ENCODE results near the gene CFAP74. TPM values are rescaled to one million over a fixed set of nuclear protein-coding genes. Genes with fewer than 3 reads are reported as not detected.

CFAP74 gene
- total RNA-seq, 1 experiment from 2014 or later: not detected

DNA sequence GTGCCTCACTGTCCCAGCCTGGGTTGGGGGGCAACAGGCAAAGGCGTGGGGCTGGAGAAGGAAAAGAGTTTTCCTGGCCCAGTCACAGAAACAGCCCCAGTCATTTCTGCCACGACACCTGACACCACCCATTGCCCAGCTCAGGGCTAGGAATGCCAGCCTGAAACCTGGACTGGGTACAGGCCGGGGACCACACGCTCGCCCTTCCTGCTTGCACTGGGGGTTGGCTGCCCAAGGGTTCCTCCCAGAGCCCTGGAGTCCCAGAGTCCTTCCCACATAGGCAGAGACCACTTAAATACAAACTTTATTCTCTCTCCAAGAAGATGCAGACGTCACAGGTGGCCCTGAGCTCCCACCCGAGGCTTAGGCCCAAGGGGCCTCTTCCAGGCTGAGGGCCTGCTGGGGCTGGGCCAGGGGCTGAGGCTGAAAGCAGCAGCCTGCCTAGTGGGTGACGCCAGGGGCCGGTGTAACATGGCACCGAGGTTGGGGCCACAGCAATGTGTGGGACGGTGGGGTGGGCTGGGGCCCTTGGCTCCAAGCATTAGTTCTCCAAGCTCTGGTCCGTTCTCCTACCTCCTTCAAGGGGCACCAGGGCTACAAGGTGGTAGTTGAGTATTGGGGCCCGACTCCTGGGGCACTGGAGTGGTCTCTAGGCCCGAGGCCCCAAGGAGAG, 86.1 kb downstream of the CFAP74 start:
- Mint-ChIP-seq H3K4me1 (ENCODE audit: low read depth, unreplicated experiment) (no peaks in the 10 kb centered on the region), H3K27ac (ENCODE audit: unreplicated experiment) (no peak overlapping the region), H3K27me3 (ENCODE audit: unreplicated experiment) (peaks cover 13% of the 10 kb centered on the region), H3K36me3 (ENCODE audit: insufficient read depth, unreplicated experiment) (peaks cover 14% of the 10 kb centered on the region), H3K9me3 (ENCODE audit: low read depth, unreplicated experiment) (no peaks in the 10 kb centered on the region), H3K4me3 (ENCODE audit: low read depth, unreplicated experiment) (no peak overlapping the region)
- CTCF ChIA-PET: no interaction called here
- DNase-seq: no peak
- no TSS peak for BruUV-seq (replicated peaks)
- intact Hi-C loops (cut with micrococcal nuclease; ENCODE audit: unreplicated experiment): no loop called here
- TF ChIP-seq, protein P1, sequence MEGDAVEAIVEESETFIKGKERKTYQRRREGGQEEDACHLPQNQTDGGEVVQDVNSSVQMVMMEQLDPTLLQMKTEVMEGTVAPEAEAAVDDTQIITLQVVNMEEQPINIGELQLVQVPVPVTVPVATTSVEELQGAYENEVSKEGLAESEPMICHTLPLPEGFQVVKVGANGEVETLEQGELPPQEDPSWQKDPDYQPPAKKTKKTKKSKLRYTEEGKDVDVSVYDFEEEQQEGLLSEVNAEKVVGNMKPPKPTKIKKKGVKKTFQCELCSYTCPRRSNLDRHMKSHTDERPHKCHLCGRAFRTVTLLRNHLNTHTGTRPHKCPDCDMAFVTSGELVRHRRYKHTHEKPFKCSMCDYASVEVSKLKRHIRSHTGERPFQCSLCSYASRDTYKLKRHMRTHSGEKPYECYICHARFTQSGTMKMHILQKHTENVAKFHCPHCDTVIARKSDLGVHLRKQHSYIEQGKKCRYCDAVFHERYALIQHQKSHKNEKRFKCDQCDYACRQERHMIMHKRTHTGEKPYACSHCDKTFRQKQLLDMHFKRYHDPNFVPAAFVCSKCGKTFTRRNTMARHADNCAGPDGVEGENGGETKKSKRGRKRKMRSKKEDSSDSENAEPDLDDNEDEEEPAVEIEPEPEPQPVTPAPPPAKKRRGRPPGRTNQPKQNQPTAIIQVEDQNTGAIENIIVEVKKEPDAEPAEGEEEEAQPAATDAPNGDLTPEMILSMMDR (IDR thresholded peaks at IDR 0.05; ENCODE audit: unreplicated experiment): no peak

DNA sequence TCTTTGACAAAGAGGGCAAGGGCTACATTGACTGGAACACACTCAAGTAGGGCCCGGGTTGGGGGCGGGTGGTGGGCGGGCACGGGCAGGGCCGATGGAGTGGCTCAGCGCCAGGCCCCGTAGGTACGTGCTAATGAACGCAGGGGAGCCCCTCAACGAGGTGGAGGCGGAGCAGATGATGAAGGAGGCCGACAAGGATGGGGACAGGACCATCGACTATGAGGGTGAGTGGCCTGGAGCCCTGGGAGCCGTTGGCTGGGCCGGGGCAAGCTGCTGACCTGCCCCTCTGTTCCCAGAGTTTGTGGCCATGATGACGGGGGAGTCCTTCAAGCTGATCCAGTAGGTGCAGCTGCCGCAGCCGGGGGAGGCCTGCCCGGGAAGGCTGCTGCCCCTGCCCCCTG, 86.7 kb downstream of the CFAP74 start:
- no TSS peak for BruUV-seq (replicated peaks)
- DNase-seq: no peak
- Mint-ChIP-seq H3K4me1 (ENCODE audit: low read depth, unreplicated experiment) (no peaks in the 10 kb centered on the region), H3K4me3 (ENCODE audit: low read depth, unreplicated experiment) (no peak overlapping the region), H3K27ac (ENCODE audit: unreplicated experiment) (no peak overlapping the region), H3K27me3 (ENCODE audit: unreplicated experiment) (peaks cover 13% of the 10 kb centered on the region), H3K36me3 (ENCODE audit: insufficient read depth, unreplicated experiment) (peaks cover 14% of the 10 kb centered on the region), H3K9me3 (ENCODE audit: low read depth, unreplicated experiment) (no peaks in the 10 kb centered on the region)
- intact Hi-C loops (cut with micrococcal nuclease; ENCODE audit: unreplicated experiment): no loop called here
- CTCF ChIA-PET: no interaction called here
- TF ChIP-seq, protein P1 (IDR thresholded peaks at IDR 0.05; ENCODE audit: unreplicated experiment): no peak

DNA sequence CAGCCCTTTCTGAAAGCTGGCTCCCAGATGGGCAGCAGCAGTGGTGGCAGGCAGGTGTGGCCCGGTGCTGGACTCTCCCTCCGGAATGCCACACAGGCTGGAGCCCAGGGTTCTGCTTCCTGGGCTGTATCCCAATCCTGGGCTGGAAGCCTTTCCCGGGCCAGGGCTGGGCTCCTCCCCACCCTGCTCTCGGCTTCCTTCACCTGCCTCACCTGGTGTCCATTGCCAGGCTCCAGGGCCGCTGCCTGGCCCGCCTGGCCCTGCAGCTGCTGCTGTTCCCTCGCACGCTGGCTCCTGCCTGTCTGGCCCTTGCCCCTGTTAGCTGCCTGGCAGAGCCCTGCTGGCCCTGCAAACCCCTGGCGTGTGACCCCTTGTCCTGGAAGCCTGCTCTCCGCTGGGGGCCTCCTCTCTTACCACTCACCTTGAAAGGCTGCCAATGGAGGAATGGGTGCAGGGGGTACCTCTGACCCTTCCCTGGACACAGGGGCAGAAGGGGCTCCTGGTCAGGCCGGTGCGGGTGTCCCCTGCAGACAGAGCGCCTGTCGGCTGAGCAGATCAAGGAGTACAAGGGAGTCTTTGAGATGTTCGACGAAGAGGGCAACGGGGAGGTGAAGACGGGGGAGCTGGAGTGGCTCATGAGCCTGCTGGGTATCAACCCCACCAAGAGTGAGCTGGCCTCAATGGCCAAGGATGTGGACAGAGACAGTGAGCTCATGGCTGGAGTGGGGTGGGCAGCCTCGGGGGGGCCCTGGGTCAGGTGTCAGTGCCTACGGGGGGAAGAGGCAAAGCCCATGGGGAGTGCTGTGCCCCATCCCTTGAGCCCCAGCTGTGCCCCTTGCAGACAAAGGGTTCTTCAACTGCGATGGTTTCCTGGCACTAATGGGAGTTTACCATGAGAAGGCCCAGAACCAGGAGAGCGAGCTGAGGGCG, 87.4 kb downstream of the CFAP74 start:
- Mint-ChIP-seq H3K36me3 (ENCODE audit: insufficient read depth, unreplicated experiment) (peaks cover 14% of the 10 kb centered on the region), H3K4me3 (ENCODE audit: low read depth, unreplicated experiment) (no peak overlapping the region), H3K4me1 (ENCODE audit: low read depth, unreplicated experiment) (no peaks in the 10 kb centered on the region), H3K27ac (ENCODE audit: unreplicated experiment) (no peak overlapping the region), H3K9me3 (ENCODE audit: low read depth, unreplicated experiment) (no peaks in the 10 kb centered on the region), H3K27me3 (ENCODE audit: unreplicated experiment) (peaks cover 13% of the 10 kb centered on the region)
- TF ChIP-seq, protein P1 (IDR thresholded peaks at IDR 0.05; ENCODE audit: unreplicated experiment): no peak
- no peak for DNase-seq
- intact Hi-C loops (cut with micrococcal nuclease; ENCODE audit: unreplicated experiment): no loop called here
- CTCF ChIA-PET: no interaction called here
- BruUV-seq (replicated peaks): no TSS peak

DNA sequence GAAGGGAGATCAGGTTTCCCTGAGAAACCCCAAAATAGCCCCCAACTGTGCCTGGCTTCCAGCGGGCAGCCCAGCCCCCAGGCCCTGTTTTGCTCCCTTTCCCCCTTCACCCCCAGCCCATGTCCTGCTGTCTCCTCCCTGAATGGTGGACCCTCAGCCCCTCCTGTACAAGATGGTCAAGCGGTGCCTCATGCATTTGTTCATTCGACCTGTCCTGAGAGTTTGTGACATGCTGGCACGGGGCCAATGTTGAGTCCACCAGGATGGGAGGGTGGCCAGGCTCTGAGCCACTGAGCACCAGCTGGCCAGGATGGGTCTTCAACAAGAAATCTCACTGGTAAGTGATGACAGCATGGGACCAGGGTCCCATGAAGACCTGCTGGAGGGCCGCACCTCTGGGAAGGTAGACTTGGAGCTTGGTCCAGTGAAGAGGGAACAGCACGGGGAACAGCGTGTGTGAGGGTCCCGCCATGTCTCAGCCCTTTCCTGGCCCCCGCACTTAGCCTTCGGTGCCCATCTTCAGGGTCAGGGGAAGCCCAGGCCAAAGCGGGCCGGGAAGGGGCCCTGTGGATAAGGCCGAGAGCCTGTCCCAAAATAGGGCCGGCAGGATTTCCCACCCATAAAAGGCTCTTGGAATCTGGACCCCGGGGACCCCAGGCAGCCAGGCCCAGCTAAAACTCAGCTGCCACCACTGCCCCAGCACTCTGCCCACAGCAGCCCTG, 88.5 kb downstream of the CFAP74 start, which contains the start of gene CALML6:
TSS of gene CALML6 (plus strand) at position 290 of the 722 bp plus-strand sequence. CDS start at position 311, 21 bp downstream.
- Mint-ChIP-seq H3K27ac (ENCODE audit: unreplicated experiment) (no peak within 1 kb of the TSS), H3K9me3 (ENCODE audit: low read depth, unreplicated experiment) (no peaks in the 10 kb centered on the region), H3K36me3 (ENCODE audit: insufficient read depth, unreplicated experiment) (peaks cover 16% of the 10 kb centered on the region), H3K27me3 (ENCODE audit: unreplicated experiment) (peaks cover 13% of the 10 kb centered on the region), H3K4me1 (ENCODE audit: low read depth, unreplicated experiment) (peaks cover 2% of the 10 kb centered on the region), H3K4me3 (ENCODE audit: low read depth, unreplicated experiment) (no peak within 1 kb of the TSS)
- BruUV-seq (replicated peaks): no TSS peak
- no peak for DNase-seq
- intact Hi-C loops (cut with micrococcal nuclease; ENCODE audit: unreplicated experiment): no loop called here
- CTCF ChIA-PET: no interaction called here
- TF ChIP-seq, protein P1 (IDR thresholded peaks at IDR 0.05; ENCODE audit: unreplicated experiment): no peak

Measured in Calu3 (cell line).